CD4-positive, alpha-beta T cell treated with Interleukin-4 for 1 hour (primary cell): Measurements from ENCODE around the gene TRMT1.

ENCODE experiments used
- DNase-seq, 2 donors: peaks; one replicate each; pipeline ENCODE4 v3.0.0-alpha.2; 2020 to 2022

Gene TRMT1

GRCh38 chr19:13089857-13090507, 26.6 kb downstream of the TRMT1 start:
- no peak for DNase-seq

- DNase-seq = peak in 1 of 2 donors; percentile 13
Observed at GRCh38 chr19:13089139-13089856, 27.2 kb downstream of the TRMT1 start.

GRCh38 chr19:13087795-13088537, 28.6 kb downstream of the TRMT1 start:
- DNase-seq = no peak

- DNase-seq = no peak
Observed at GRCh38 chr19:13087295-13087694, 29.2 kb downstream of the TRMT1 start.

- no peak for DNase-seq
Observed at GRCh38 chr19:13086341-13086740, 30.2 kb downstream of the TRMT1 start.

GRCh38 chr19:13085666-13086065, 30.9 kb downstream of the TRMT1 start:
- DNase-seq = no peak

- no peak for DNase-seq
Observed at GRCh38 chr19:13083627-13084026, 32.9 kb downstream of the TRMT1 start.

GRCh38 chr19:13083008-13083404, 33.5 kb downstream of the TRMT1 start:
- no peak for DNase-seq

- DNase-seq = no peak
Observed at GRCh38 chr19:13082192-13083007, 34.1 kb downstream of the TRMT1 start.

GRCh38 chr19:13079542-13079986, 37.0 kb downstream of the TRMT1 start:
- DNase-seq = no peak

- no peak for DNase-seq
Observed at GRCh38 chr19:13078897-13079541, 37.5 kb downstream of the TRMT1 start.

GRCh38 chr19:13078381-13078780, 38.2 kb downstream of the TRMT1 start:
- no peak for DNase-seq

GRCh38 chr19:13077240-13077639, 39.3 kb downstream of the TRMT1 start:
- no peak for DNase-seq

GRCh38 chr19:13076787-13077186, 39.8 kb downstream of the TRMT1 start:
- DNase-seq = no peak

GRCh38 chr19:13076320-13076719, 40.2 kb downstream of the TRMT1 start:
- DNase-seq = no peak

- DNase-seq = no peak
Observed at GRCh38 chr19:13074378-13074777, 42.2 kb downstream of the TRMT1 start.

GRCh38 chr19:13073263-13073662, 43.3 kb downstream of the TRMT1 start:
- DNase-seq = no peak

GRCh38 chr19:13072188-13072908, 44.2 kb downstream of the TRMT1 start:
- DNase-seq = no peak

- no peak for DNase-seq
Observed at GRCh38 chr19:13071444-13072187, 44.9 kb downstream of the TRMT1 start.

GRCh38 chr19:13070425-13071140, 46.0 kb downstream of the TRMT1 start:
- no peak for DNase-seq
